Esophagus squamous epithelium (tissue), 5 donors: ENCODE data around the gene CDH13. TPM values are rescaled to one million over a fixed set of nuclear protein-coding genes. Genes with fewer than 3 reads are reported as not detected.

ENCODE experiments used
- DNase-seq: peaks from one replicate; lab custom pipeline; 2025; lab: John Stamatoyannopoulos, UW
- H3K27ac ChIP-seq, 4 donors: fragments of 200-600 bp; sonication (generic); one replicate each; pipeline ENCODE4 v1.5.1; 2016 to 2019; ENCODE audit warnings: mild to moderate bottlenecking in 1 of 4
- H3K27me3 ChIP-seq, 4 donors: fragments of 200-600 bp; sonication (generic); 1 replicate in 3 of 4; 2 replicates in 1 of 4; pipeline versions ENCODE4 v1.5.1 to v1.6.0; 2017 to 2021; ENCODE audit warnings: antibody characterized with exemption in 1 of 4
- H3K36me3 ChIP-seq, 3 donors: fragments of 200-600 bp; sonication (generic); one replicate each; pipeline ENCODE4 v1.5.1; 2016 to 2019
- H3K4me1 ChIP-seq, 3 donors: fragments of 200-600 bp; sonication (generic); one replicate each; pipeline ENCODE4 v1.5.1; 2017 to 2019
- H3K4me3 ChIP-seq, 4 donors: fragments of 200-600 bp; sonication (generic); 1 replicate in 3 of 4; 2 replicates in 1 of 4; pipeline ENCODE4 v1.5.1; 2016 to 2019; ENCODE audit warnings: mild to moderate bottlenecking in 2 of 4, moderate library complexity in 1 of 4
- H3K9me3 ChIP-seq, 3 donors: fragments of 200-600 bp; sonication (generic); one replicate each; pipeline ENCODE4 v1.5.1; 2016 to 2019
- POLR2A ChIP-seq, 4 donors: fragments of 450-650 bp; IDR thresholded peaks; one replicate each; pipeline ENCODE4 v1.6.1; 2017; ENCODE audit warnings: antibody characterized with exemption in 4 of 4, mild to moderate bottlenecking in 4 of 4, moderate library complexity in 3 of 4
- WGBS, 2 donors: methylation state at CpG; one replicate each; pipeline ENCODE4 v1.1.5; 2018; 5-methylcytosine and 5-hydroxymethylcytosine counted together
- intact Hi-C: fragments of 100-400 bp; cut with DNase I; formaldehyde crosslinking; loops from one replicate; pipeline ENCODE4 v1.15.0; 2022
- total RNA-seq, 4 donors: library from RNA; depleted of rRNA; stranded (reverse); fragments of >200 nt; gene quantifications; one replicate each; pipeline ENCODE4 v1.1.0, GENCODE V29; 2016
- TF ChIP-seq, protein P1 (sequence below), 6 experiments: fragments of 450-650 bp in 4 of 6; fragments of 200-600 bp in 2 of 6; sonication (generic) in 2 of 6; IDR thresholded peaks; one replicate each; pipeline ENCODE4 v1.5.1; 2016 to 2019; ENCODE audit warnings: antibody characterized with exemption in 6 of 6, mild to moderate bottlenecking in 4 of 6, moderate library complexity in 4 of 6
- donor health status: DM: yes; HTN: yes; CAD: no.

Gene CDH13
- total RNA-seq, 4 donors from 2014 or later, result 6.9 to 31.9 (median 21.1) TPM

DNA sequence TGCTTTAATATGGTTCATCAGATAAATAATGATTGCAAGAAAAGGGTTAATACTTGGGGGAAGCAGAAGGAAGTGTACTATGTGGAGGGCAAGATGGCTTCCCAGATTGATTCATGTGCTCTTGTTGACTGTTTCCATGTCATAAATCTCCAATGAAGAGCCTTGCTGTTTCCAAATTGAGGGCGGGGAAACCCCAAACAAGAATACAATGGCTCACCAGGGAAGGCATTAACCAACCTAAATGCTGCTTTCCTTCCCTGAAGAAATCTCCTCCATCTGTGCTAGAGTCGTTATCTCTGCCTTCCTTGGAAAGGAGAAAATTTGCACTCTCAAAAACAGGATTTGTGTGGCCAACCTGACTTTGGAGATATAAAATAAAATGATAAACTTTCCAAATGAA lies 28.0 kb upstream of the CDH13 start:
- no peak for DNase-seq
- H3K36me3 ChIP-seq, result no peaks in the 10 kb centered on the region
- 45 to 47% methylated on average over 2 of the region's 2 CpGs for WGBS, 2 donors
- no peaks in the 10 kb centered on the region for H3K4me1 ChIP-seq
- H3K9me3 ChIP-seq, result no peaks in the 10 kb centered on the region
- no peak for TF ChIP-seq POLR2A (IDR thresholded peaks at IDR 0.05)
- TF ChIP-seq, protein P1, sequence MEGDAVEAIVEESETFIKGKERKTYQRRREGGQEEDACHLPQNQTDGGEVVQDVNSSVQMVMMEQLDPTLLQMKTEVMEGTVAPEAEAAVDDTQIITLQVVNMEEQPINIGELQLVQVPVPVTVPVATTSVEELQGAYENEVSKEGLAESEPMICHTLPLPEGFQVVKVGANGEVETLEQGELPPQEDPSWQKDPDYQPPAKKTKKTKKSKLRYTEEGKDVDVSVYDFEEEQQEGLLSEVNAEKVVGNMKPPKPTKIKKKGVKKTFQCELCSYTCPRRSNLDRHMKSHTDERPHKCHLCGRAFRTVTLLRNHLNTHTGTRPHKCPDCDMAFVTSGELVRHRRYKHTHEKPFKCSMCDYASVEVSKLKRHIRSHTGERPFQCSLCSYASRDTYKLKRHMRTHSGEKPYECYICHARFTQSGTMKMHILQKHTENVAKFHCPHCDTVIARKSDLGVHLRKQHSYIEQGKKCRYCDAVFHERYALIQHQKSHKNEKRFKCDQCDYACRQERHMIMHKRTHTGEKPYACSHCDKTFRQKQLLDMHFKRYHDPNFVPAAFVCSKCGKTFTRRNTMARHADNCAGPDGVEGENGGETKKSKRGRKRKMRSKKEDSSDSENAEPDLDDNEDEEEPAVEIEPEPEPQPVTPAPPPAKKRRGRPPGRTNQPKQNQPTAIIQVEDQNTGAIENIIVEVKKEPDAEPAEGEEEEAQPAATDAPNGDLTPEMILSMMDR (IDR thresholded peaks at IDR 0.05), result no peak
- no peak overlapping the region for H3K27ac ChIP-seq
- intact Hi-C loops, result no loop called here
- H3K27me3 ChIP-seq, result peaks cover 0 to 10% (median 0%) of the 10 kb centered on the region in 4 donors
- H3K4me3 ChIP-seq, result no peak overlapping the region

DNA sequence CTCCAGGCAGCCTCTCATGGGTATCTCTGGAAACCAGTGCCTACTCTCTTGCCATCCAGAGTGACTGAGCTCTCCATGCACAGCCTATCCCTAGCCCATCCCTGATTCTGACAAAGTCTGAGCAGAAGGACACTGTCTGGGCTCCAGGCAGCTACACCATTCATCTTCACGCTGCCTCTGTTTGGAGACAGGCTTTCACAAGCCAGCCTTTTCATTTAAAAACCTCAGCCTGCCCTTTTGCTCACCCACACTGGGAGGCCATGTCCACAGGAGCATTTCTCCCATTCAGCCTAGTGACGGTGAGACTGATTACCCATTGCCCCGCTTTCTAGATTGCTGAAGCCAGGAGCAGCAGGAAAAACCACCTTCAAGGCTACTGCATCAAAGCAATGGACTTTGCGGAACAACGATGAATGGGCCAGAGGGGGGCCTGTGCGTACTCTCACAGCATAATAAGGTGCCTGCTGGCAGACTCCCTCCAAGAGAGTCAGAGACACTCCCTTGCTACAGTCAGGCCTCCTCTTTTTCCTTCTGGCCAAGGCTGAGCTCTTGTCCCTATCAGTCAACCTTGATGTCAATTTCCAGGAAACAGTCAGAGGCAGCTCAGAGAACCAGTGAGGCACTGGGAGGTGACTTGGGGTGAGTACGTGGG lies 24.7 kb upstream of the CDH13 start:
- no peak overlapping the region for H3K27ac ChIP-seq
- WGBS, 2 donors, result 75 to 77% methylated on average over 1 to 7 of the region's 7 CpGs
- intact Hi-C loops, result no loop called here

DNA sequence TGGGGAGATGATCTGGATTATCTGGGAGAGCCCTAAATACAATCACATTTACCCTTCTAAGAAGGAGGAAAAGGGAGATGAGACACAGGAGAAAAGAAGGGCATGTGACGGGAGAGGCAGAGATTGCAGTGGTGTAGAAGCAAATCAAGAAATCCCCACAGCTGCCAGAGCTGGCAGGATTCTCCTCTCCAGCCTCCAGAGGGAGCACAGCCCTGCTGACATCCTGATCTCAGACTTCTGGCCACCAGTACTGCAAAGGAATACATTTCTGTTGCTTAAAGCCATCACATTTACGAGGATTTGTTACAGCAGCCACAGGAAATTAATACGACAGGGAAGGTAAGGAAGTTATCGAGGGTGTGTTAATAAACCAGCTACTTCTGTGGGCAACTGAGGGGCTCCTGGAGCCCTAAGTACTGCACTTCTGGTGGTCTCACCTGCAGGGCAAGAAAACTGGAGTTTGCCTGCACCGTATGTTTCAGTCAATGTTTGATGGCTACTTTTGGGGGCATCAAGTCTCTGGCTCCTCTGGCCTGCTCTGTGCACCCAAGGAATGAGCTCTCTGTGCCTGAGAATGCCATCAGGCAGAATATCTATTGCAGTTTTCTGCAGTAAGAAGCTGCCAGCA lies 22.9 kb upstream of the CDH13 start:
- no peaks in the 10 kb centered on the region for H3K9me3 ChIP-seq
- intact Hi-C loops, result no loop called here
- no peaks in the 10 kb centered on the region for H3K4me1 ChIP-seq
- H3K36me3 ChIP-seq, result no peaks in the 10 kb centered on the region
- H3K27me3 ChIP-seq, result peaks cover 0 to 5% (median 0%) of the 10 kb centered on the region in 4 donors
- DNase-seq, result no peak
- no peak overlapping the region for H3K27ac ChIP-seq
- H3K4me3 ChIP-seq, result no peak overlapping the region
- TF ChIP-seq POLR2A (IDR thresholded peaks at IDR 0.05), result no peak
- TF ChIP-seq, protein P1 (IDR thresholded peaks at IDR 0.05), result peak; percentile 10 to 66 (median 51)
- 13 to 29% methylated on average over 5 of the region's 5 CpGs for WGBS, 2 donors

More for the DNA sequence above, 24.7 kb upstream of the CDH13 start:
- DNase-seq, result no peak
- no peak overlapping the region for H3K4me3 ChIP-seq
- no peaks in the 10 kb centered on the region for H3K36me3 ChIP-seq
- TF ChIP-seq, protein P1 (IDR thresholded peaks at IDR 0.05), result no peak
- TF ChIP-seq POLR2A (IDR thresholded peaks at IDR 0.05), result no peak
- H3K9me3 ChIP-seq, result no peaks in the 10 kb centered on the region
- no peaks in the 10 kb centered on the region for H3K4me1 ChIP-seq
- H3K27me3 ChIP-seq, result no peaks in the 10 kb centered on the region

DNA sequence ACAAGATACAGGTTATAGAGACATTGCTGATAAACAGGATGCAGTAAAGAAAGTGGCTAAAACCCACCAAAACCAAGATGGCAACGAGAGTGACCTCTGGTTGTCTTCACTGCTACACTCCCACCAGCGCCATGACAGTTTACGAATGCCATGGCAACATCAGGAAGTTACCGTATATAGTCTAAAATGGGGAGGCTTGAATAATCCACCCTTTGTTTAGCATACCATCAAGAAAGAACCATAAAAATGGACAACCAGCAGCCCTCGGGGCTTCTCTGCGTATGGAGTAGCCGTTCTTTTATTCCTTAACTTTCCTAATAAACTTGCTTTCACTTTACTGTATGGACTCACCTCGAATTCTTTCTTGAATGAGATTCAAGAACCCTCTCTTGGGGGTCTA lies 21.7 kb upstream of the CDH13 start:
- Histone ChIP-seq H3K36me3 (no peaks in the 10 kb centered on the region), H3K27ac (no peak overlapping the region), H3K4me3 (no peak overlapping the region), H3K27me3 (peaks cover 0 to 5% (median 0%) of the 10 kb centered on the region in 4 donors), H3K9me3 (no peaks in the 10 kb centered on the region), H3K4me1 (no peaks in the 10 kb centered on the region)
- TF ChIP-seq, protein P1 (IDR thresholded peaks at IDR 0.05), result no peak
- TF ChIP-seq POLR2A (IDR thresholded peaks at IDR 0.05), result no peak
- intact Hi-C loops, result no loop called here
- WGBS, 2 donors, result 85 to 88% methylated on average over 8 of the region's 8 CpGs
- no peak for DNase-seq

DNA sequence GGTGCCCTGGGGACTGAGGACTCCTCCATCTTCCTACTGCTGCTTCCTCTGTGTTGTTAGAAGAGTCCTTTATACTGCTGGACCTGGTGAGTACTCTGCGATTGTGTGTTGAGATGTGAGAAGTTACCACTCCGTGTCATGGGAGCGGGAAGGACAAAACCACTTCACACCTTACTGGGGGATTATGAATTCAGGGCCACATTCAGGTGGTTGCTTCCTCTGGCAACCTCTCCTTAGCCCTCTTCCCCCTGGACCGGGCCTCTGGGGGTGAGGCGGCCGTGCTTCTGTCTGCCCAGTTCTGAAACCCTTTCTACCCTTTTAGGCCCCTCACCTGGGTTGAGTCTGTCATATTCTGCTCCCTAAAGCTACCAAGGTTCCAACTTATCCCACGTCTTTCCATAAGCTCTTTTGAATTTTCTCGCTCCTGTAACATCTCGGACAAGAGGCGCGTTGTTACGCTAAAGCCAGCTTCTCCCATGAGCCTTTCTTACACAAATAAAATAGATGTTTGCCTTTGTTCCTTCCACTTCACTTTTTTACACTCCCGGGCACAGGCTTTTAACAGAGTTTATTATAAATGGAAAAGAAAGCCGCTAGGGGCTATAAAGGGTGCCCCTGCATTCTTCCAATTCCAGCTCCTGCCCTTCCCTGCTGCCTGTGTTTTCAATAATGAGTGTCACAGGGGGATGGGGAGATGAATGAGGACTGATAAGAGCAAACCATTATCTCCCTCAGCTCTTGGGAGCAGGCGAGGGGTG lies 20.7 kb upstream of the CDH13 start:
- Histone ChIP-seq H3K4me3 (no peak overlapping the region), H3K9me3 (no peaks in the 10 kb centered on the region), H3K27ac (no peak overlapping the region), H3K36me3 (no peaks in the 10 kb centered on the region), H3K27me3 (peaks cover 0 to 5% (median 0%) of the 10 kb centered on the region in 4 donors), H3K4me1 (no peaks in the 10 kb centered on the region)
- TF ChIP-seq, protein P1 (IDR thresholded peaks at IDR 0.05), result no peak
- no peak for TF ChIP-seq POLR2A (IDR thresholded peaks at IDR 0.05)
- DNase-seq, result no peak
- WGBS, 2 donors, result 69 to 71% methylated on average over 14 of the region's 15 CpGs
- intact Hi-C loops, result no loop called here
